Measurements from ENCODE around the gene GNAT3. TPM values are rescaled to one million over a fixed set of nuclear protein-coding genes. Genes with fewer than 3 reads are reported as not detected.

The GNAT3 gene
- total RNA-seq, 1 donor from 2014 or later, result not detected

DNA sequence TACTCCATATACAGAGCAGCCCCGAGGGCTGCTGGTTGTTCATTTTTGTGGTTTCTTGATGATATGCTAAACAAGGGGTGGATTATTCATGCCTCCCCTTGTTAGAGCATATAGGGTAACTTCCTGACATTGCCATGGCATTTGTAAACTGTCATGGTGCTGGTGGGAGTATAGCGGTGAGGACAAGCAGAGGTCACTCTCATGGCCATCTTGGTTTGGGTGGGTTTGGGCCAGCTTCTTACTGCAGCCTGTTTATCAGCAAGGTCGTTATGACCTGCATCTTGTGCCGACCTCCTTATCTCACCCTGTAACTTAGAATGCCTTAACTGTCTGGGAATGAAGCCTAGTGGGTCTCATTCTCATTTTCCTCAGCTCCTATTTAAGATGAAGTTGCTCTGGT, 31.3 kb downstream of the GNAT3 start:
- DNase-seq (ENCODE audit: low read depth), result no peak
- TF ChIP-seq, protein P1, sequence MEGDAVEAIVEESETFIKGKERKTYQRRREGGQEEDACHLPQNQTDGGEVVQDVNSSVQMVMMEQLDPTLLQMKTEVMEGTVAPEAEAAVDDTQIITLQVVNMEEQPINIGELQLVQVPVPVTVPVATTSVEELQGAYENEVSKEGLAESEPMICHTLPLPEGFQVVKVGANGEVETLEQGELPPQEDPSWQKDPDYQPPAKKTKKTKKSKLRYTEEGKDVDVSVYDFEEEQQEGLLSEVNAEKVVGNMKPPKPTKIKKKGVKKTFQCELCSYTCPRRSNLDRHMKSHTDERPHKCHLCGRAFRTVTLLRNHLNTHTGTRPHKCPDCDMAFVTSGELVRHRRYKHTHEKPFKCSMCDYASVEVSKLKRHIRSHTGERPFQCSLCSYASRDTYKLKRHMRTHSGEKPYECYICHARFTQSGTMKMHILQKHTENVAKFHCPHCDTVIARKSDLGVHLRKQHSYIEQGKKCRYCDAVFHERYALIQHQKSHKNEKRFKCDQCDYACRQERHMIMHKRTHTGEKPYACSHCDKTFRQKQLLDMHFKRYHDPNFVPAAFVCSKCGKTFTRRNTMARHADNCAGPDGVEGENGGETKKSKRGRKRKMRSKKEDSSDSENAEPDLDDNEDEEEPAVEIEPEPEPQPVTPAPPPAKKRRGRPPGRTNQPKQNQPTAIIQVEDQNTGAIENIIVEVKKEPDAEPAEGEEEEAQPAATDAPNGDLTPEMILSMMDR (IDR thresholded peaks at IDR 0.05; ENCODE audit: insufficient read depth, low read length, poor library complexity, severe bottlenecking), result no peak
- Histone ChIP-seq H3K4me3 (ENCODE audit: low read depth, low read length) (no peak overlapping the region), H3K36me3 (ENCODE audit: control insufficient read depth, insufficient read depth, low read length) (no peaks in the 10 kb centered on the region), H3K27me3 (ENCODE audit: control insufficient read depth, insufficient read depth, low read length) (no peaks in the 10 kb centered on the region)

DNA sequence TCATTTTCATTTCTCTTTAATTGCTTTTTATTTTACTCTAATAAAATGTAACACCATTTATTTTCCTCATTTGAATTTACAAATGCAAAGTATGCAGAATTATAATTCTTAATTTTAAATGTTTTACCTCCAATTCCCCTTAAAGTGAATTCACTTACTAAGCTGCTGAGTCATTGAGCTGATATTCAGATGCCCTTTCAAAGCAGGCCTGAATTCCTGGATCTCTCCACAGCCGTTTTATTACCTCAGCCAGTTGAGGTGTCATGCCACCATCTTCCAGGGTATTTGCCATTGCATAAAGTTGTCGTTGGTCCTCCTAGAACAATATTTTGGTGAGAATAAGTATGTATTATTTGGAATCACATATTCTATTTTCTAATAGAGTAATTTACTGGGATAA, 33.2 kb downstream of the GNAT3 start:
- H3K36me3 ChIP-seq (ENCODE audit: control insufficient read depth, insufficient read depth, low read length), result no peaks in the 10 kb centered on the region
- peak; percentile 39 for DNase-seq (ENCODE audit: low read depth)
- TF ChIP-seq, protein P1 (IDR thresholded peaks at IDR 0.05; ENCODE audit: insufficient read depth, low read length, poor library complexity, severe bottlenecking), result no peak
- no peaks in the 10 kb centered on the region for H3K27me3 ChIP-seq (ENCODE audit: control insufficient read depth, insufficient read depth, low read length)
- no peak overlapping the region for H3K4me3 ChIP-seq (ENCODE audit: low read depth, low read length)

DNA sequence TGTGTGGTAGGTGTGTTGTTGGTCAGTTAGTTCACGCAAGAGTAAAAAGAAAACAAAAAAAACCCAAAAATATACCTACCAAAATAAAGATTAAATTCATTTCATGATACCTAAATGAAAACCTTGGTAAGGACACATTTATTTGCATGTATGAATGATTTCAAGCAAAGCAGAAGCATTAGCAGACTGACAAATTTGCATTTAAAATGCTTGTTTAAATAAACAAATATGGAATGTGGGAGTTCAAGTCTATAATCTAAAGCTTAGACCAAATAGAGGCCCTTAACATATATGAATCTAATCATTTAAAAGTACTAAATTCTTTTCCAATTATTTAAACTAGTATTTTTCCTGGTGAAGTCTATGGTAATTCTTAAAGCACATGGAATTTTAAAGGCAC, 35.8 kb downstream of the GNAT3 start:
- Histone ChIP-seq H3K4me3 (ENCODE audit: low read depth, low read length) (no peak overlapping the region), H3K36me3 (ENCODE audit: control insufficient read depth, insufficient read depth, low read length) (no peaks in the 10 kb centered on the region), H3K27me3 (ENCODE audit: control insufficient read depth, insufficient read depth, low read length) (no peaks in the 10 kb centered on the region)
- DNase-seq (ENCODE audit: low read depth), result no peak
- TF ChIP-seq, protein P1 (IDR thresholded peaks at IDR 0.05; ENCODE audit: insufficient read depth, low read length, poor library complexity, severe bottlenecking), result no peak

DNA sequence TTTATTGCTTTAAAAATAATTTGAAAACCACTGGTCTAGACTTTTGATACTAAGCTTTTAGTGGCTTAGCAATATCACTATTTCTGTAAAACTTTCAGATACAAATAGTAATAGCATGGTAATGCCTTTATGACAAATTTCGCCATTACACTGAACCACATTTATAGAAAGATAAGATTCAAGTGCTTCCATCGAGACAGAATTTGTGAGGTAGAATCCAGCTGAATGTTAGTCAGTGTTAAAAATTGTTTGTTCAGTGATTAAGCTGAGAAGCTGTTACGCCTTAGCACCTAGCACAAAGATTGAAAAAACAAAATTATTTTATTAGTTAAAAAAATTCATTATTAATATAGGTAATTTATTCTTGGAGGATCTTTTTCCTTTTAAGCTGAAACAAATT, 36.5 kb downstream of the GNAT3 start:
- Histone ChIP-seq H3K27me3 (ENCODE audit: control insufficient read depth, insufficient read depth, low read length) (no peaks in the 10 kb centered on the region), H3K4me3 (ENCODE audit: low read depth, low read length) (no peak overlapping the region), H3K36me3 (ENCODE audit: control insufficient read depth, insufficient read depth, low read length) (no peaks in the 10 kb centered on the region)
- TF ChIP-seq, protein P1 (IDR thresholded peaks at IDR 0.05; ENCODE audit: insufficient read depth, low read length, poor library complexity, severe bottlenecking), result no peak
- DNase-seq (ENCODE audit: low read depth), result no peak

DNA sequence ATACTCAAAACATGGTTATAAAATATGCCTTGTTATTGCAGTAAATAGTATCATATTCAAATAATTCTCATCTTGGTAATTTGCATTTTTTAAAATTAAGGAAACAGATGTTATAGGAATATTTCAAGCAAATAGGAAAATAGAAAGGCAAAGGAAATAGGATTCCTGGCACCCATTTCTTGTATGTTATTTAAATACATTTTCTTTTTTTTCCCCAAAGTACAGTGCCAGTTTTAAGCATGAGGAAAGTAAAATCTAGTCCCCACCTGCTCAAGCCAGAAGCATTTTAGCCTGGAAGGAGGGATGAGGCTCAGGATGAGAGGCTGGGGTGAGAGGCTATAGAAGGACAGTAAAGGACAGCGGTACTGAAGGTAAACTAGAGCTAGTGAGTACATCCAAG, 38.1 kb downstream of the GNAT3 start:
- no peak for DNase-seq (ENCODE audit: low read depth)
- no peaks in the 10 kb centered on the region for H3K27me3 ChIP-seq (ENCODE audit: control insufficient read depth, insufficient read depth, low read length)
- no peak overlapping the region for H3K4me3 ChIP-seq (ENCODE audit: low read depth, low read length)
- H3K36me3 ChIP-seq (ENCODE audit: control insufficient read depth, insufficient read depth, low read length), result no peaks in the 10 kb centered on the region
- TF ChIP-seq, protein P1 (IDR thresholded peaks at IDR 0.05; ENCODE audit: insufficient read depth, low read length, poor library complexity, severe bottlenecking), result no peak

DNA sequence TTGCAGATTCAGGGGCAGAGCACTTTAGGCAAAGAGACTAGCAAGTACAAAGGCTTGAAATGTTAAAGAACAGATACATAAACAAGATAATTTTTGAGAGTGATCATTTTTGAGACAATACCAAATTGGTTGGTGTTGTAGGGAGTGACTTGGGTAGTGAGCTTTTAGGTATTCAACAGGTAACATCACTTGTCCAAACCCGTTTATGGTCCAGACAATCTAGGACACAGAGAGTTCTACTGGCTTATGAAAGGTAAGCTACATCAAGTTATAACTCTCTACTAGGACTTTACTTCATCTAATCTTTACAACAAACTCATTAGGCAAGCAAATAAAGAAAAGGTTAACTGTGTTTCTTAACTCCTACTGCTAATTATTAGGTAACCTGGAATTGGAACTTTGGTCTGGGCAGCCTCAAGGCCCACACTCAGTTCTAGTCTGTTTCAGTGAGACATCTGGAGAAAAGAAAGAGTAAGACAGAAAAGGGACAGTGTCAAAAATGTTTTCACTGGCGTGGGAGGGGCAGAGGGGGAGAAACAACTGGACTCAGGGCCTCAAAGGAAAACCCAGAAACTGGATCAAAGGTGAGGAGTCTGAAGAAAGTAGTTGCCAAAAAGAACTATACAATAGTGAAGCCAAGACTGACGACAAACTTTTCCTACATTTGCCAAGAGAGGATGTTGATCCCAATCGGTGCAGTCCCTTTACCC, 39.2 kb downstream of the GNAT3 start:
- no peaks in the 10 kb centered on the region for H3K27me3 ChIP-seq (ENCODE audit: control insufficient read depth, insufficient read depth, low read length)
- no peak overlapping the region for H3K4me3 ChIP-seq (ENCODE audit: low read depth, low read length)
- no peaks in the 10 kb centered on the region for H3K36me3 ChIP-seq (ENCODE audit: control insufficient read depth, insufficient read depth, low read length)
- no peak for DNase-seq (ENCODE audit: low read depth)
- TF ChIP-seq, protein P1 (IDR thresholded peaks at IDR 0.05; ENCODE audit: insufficient read depth, low read length, poor library complexity, severe bottlenecking), result no peak

Measured in kidney epithelial cell (primary cell).